ENCODE measurements around the gene RAB36. TPM values are rescaled to one million over a fixed set of nuclear protein-coding genes. Genes with fewer than 3 reads are reported as not detected.

Gene RAB36
- total and polyA plus RNA-seq, 9 of the 15 experiments (the other 6 are each of a cell fraction or from before 2014, with no cell fraction given): 0.04 to 0.50 (median 0.08) TPM; not detected in 3

DNA sequence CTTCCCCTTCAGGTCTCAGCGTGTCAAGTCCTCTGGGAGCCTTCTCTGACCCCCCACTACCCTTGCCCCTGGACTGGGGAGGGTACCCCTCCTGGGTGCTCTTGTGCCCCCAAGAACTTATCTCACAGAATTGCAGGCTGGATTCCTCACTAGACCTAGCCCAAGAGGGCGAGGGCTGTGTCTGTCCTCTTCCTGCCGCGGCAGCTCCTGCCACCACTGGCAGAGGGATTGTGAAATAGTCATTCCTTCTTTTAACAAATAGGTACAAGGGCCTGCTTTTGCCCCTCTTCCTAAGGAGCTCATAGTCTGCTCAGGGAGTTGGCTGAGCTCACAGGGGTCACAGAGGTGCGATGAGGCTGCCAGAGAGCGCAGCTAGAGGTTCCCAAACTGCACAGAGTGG is 5.5 kb downstream of the RAB36 start:
- Histone ChIP-seq H3K27me3 (ENCODE audit: control insufficient read depth in 2 of 2, insufficient read depth in 2 of 2, low read length in 2 of 2) (peaks cover 64 to 80% of the 10 kb centered on the region in 2 experiments), H2AFZ (ENCODE audit: low read depth, low read length) (no peak overlapping the region), H3K4me3 (no peak overlapping the region), H3K79me2 (ENCODE audit: control insufficient read depth, insufficient read depth, low read length) (no peaks in the 10 kb centered on the region), H3K9ac (ENCODE audit: insufficient read depth in 1 of 2, low read depth in 2 of 2, low read length in 2 of 2) (peak overlapping the region in 1 of 2 experiments; percentile 2; a peak in 1 of 4 replicates), H3K4me2 (ENCODE audit: insufficient read depth, low read length) (no peak overlapping the region), H3K9me1 (ENCODE audit: control insufficient read depth, insufficient read depth, low read length) (peaks cover 2% of the 10 kb centered on the region), H3K4me1 (replicated peaks in 1 of 2; ENCODE audit: control insufficient read depth in 2 of 2, insufficient read depth in 2 of 2, low read length in 2 of 2) (peaks cover 0 to 23% of the 10 kb centered on the region in 2 experiments; a peak in 4 of 5 replicates), H3K9me3 (replicated peaks; ENCODE audit: control insufficient read depth, insufficient read depth, low read depth, low read length) (no peaks in the 10 kb centered on the region), H3K36me3 (ENCODE audit: control insufficient read depth, insufficient read depth, low read length) (no peaks in the 10 kb centered on the region), H3K27ac (ENCODE audit: extremely low read depth, low read depth, low read length) (no peak overlapping the region), H4K20me1 (replicated peaks; ENCODE audit: control insufficient read depth, insufficient read depth, low read length) (peaks cover 79% of the 10 kb centered on the region)
- TF ChIP-seq SRSF9 (IDR thresholded peaks at IDR 0.05; ENCODE audit: borderline replicate concordance, low read depth, low read length) (no peak), NCOA2 (IDR thresholded peaks at IDR 0.05; ENCODE audit: partially characterized antibody in 2 of 2) (no peak), XRCC3 (IDR thresholded peaks at IDR 0.05) (no peak), MTA3 (IDR thresholded peaks at IDR 0.05; ENCODE audit: borderline replicate concordance) (no peak), ZSCAN29 (IDR thresholded peaks at IDR 0.05) (no peak), ZC3H8 (IDR thresholded peaks at IDR 0.05) (no peak), CBFB (CRISPR knock-in tag; IDR thresholded peaks at IDR 0.05) (no peak), ARID2 (IDR thresholded peaks at IDR 0.05) (no peak)
- TF ChIP-seq, protein P1, sequence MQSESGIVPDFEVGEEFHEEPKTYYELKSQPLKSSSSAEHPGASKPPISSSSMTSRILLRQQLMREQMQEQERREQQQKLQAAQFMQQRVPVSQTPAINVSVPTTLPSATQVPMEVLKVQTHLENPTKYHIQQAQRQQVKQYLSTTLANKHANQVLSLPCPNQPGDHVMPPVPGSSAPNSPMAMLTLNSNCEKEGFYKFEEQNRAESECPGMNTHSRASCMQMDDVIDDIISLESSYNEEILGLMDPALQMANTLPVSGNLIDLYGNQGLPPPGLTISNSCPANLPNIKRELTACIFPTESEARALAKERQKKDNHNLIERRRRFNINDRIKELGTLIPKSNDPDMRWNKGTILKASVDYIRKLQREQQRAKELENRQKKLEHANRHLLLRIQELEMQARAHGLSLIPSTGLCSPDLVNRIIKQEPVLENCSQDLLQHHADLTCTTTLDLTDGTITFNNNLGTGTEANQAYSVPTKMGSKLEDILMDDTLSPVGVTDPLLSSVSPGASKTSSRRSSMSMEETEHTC (IDR thresholded peaks at IDR 0.05): no peak
- DNase-seq (ENCODE audit: extremely low read depth in 1 of 4, low spot score in 3 of 4): peak in 2 of 4 experiments; percentile 59 to 60
- in situ Hi-C loops (cut with MboI): loop anchor here (25.0 kb wide), 1 partner anchor 437 kb away; the partner anchor contains the start of gene IGLL1
- no TSS peak for BruUV-seq (replicated peaks)
- 0 out of 3 replicates have a peak, but pooled peaks have one; percentile 1 for ATAC-seq
- 4% methylated on average over 6 of the region's 6 CpGs for WGBS (ENCODE audit: insufficient coverage, low coverage, missing lambda C conversion rate)
- no peak for FAIRE-seq
- ChIA-PET POLR2A (interaction anchor here (0.6 to 86.5 kb wide), 6 partner anchors 9 to 235 kb away, joined by 3 to 3476 read pairs (median 6); partner anchors contain the start of genes BCR and RSPH14), CTCF (ENCODE audit: low intra/inter-chr PET ratio) (no interaction called here)
- intact Hi-C loops (cut with micrococcal nuclease): no loop called here

All from K562 (cell line).